ENCODE measurements around the gene GDPD4. TPM values are rescaled to one million over a fixed set of nuclear protein-coding genes. Genes with fewer than 3 reads are reported as not detected.

GDPD4 gene
- total and polyA plus RNA-seq, 3 experiments from 2014 or later = not detected

- Histone ChIP-seq H3K27ac (ENCODE audit: low read depth, low read length) (no peak overlapping the region), H3K9me3 (ENCODE audit: low read length) (no peaks in the 10 kb centered on the region), H3K4me1 (ENCODE audit: insufficient read depth, low read length) (no peaks in the 10 kb centered on the region), H3K27me3 (ENCODE audit: insufficient read depth, low read length, poor library complexity, severe bottlenecking) (no peaks in the 10 kb centered on the region), H3K4me3 (ENCODE audit: low read length) (no peak overlapping the region), H3K36me3 (ENCODE audit: insufficient read depth, low read length) (no peaks in the 10 kb centered on the region)
- CTCF ChIA-PET = no interaction called here
- no peaks in the 10 kb centered on the region for H3K36me3 Mint-ChIP-seq
- no peak overlapping the region for H3K4me3 Mint-ChIP-seq
- POLR2A ChIA-PET = no interaction called here
- no peaks in the 10 kb centered on the region for H3K9me3 Mint-ChIP-seq
- no peak for DNase-seq
- H3K27me3 Mint-ChIP-seq = peaks cover 0 to 2% of the 10 kb centered on the region in 2 donors
- no peak overlapping the region for H3K27ac Mint-ChIP-seq
- no peaks in the 10 kb centered on the region for H3K4me1 Mint-ChIP-seq
These were observed 129.4 kb downstream of the GDPD4 start for GRCh38 chr11:77171885-77172665.

- Mint-ChIP-seq H3K9me3 (no peaks in the 10 kb centered on the region), H3K36me3 (no peaks in the 10 kb centered on the region), H3K27ac (no peak overlapping the region), H3K4me1 (no peaks in the 10 kb centered on the region), H3K4me3 (no peak overlapping the region), H3K27me3 (peaks cover 0 to 2% of the 10 kb centered on the region in 2 donors)
- no peaks in the 10 kb centered on the region for H3K9me3 ChIP-seq (ENCODE audit: low read length)
- CTCF ChIA-PET = no interaction called here
- POLR2A ChIA-PET = no interaction called here
- H3K36me3 ChIP-seq (ENCODE audit: insufficient read depth, low read length) = no peaks in the 10 kb centered on the region
- no peak overlapping the region for H3K27ac ChIP-seq (ENCODE audit: low read depth, low read length)
- no peaks in the 10 kb centered on the region for H3K27me3 ChIP-seq (ENCODE audit: insufficient read depth, low read length, poor library complexity, severe bottlenecking)
- no peak for DNase-seq
- H3K4me1 ChIP-seq (ENCODE audit: insufficient read depth, low read length) = no peaks in the 10 kb centered on the region
- no peak overlapping the region for H3K4me3 ChIP-seq (ENCODE audit: low read length)
These were observed 130.2 kb downstream of the GDPD4 start for GRCh38 chr11:77171254-77171653.

- no peak overlapping the region for H3K27ac Mint-ChIP-seq
- no peaks in the 10 kb centered on the region for H3K4me1 Mint-ChIP-seq
- H3K27me3 ChIP-seq (ENCODE audit: insufficient read depth, low read length, poor library complexity, severe bottlenecking) = no peaks in the 10 kb centered on the region
- no peak for DNase-seq
- no peak overlapping the region for H3K4me3 Mint-ChIP-seq
- no peaks in the 10 kb centered on the region for H3K9me3 Mint-ChIP-seq
- H3K27ac ChIP-seq (ENCODE audit: low read depth, low read length) = no peak overlapping the region
- ChIA-PET CTCF (no interaction called here), POLR2A (no interaction called here)
- H3K4me3 ChIP-seq (ENCODE audit: low read length) = no peak overlapping the region
- peaks cover 0 to 2% of the 10 kb centered on the region in 2 donors for H3K27me3 Mint-ChIP-seq
- no peaks in the 10 kb centered on the region for H3K4me1 ChIP-seq (ENCODE audit: insufficient read depth, low read length)
- H3K36me3 Mint-ChIP-seq = no peaks in the 10 kb centered on the region
- H3K36me3 ChIP-seq (ENCODE audit: insufficient read depth, low read length) = no peaks in the 10 kb centered on the region
- H3K9me3 ChIP-seq (ENCODE audit: low read length) = no peaks in the 10 kb centered on the region
These were observed 131.4 kb downstream of the GDPD4 start for GRCh38 chr11:77170107-77170506.

GRCh38 chr11:77167791-77168190 lies 133.7 kb downstream of the GDPD4 start:
- Mint-ChIP-seq H3K27ac (peak overlapping the region in 1 of 8 donors; percentile 90), H3K36me3 (no peaks in the 10 kb centered on the region), H3K4me1 (no peaks in the 10 kb centered on the region), H3K27me3 (peaks cover 0 to 2% of the 10 kb centered on the region in 2 donors), H3K4me3 (peak overlapping the region in 1 of 7 donors; percentile 30), H3K9me3 (no peaks in the 10 kb centered on the region)
- ChIA-PET POLR2A (no interaction called here), CTCF (no interaction called here)
- Histone ChIP-seq H3K4me1 (ENCODE audit: insufficient read depth, low read length) (no peaks in the 10 kb centered on the region), H3K9me3 (ENCODE audit: low read length) (no peaks in the 10 kb centered on the region), H3K36me3 (ENCODE audit: insufficient read depth, low read length) (no peaks in the 10 kb centered on the region), H3K27me3 (ENCODE audit: insufficient read depth, low read length, poor library complexity, severe bottlenecking) (no peaks in the 10 kb centered on the region), H3K27ac (ENCODE audit: low read depth, low read length) (no peak overlapping the region), H3K4me3 (ENCODE audit: low read length) (no peak overlapping the region)
- no peak for DNase-seq

- ChIA-PET POLR2A (no interaction called here), CTCF (no interaction called here)
- Histone ChIP-seq H3K4me1 (ENCODE audit: insufficient read depth, low read length) (no peaks in the 10 kb centered on the region), H3K27ac (ENCODE audit: low read depth, low read length) (no peak overlapping the region), H3K9me3 (ENCODE audit: low read length) (no peaks in the 10 kb centered on the region), H3K36me3 (ENCODE audit: insufficient read depth, low read length) (no peaks in the 10 kb centered on the region), H3K27me3 (ENCODE audit: insufficient read depth, low read length, poor library complexity, severe bottlenecking) (no peaks in the 10 kb centered on the region), H3K4me3 (ENCODE audit: low read length) (no peak overlapping the region)
- no peak for DNase-seq
- no peak overlapping the region for H3K27ac Mint-ChIP-seq
- peaks cover 0 to 2% of the 10 kb centered on the region in 2 donors for H3K27me3 Mint-ChIP-seq
- H3K4me1 Mint-ChIP-seq = no peaks in the 10 kb centered on the region
- no peak overlapping the region for H3K4me3 Mint-ChIP-seq
- no peaks in the 10 kb centered on the region for H3K9me3 Mint-ChIP-seq
- H3K36me3 Mint-ChIP-seq = no peaks in the 10 kb centered on the region
These were observed 134.3 kb downstream of the GDPD4 start for GRCh38 chr11:77167111-77167626.

Other genes starting within 250 kb of the GDPD4 start
- 1 to 10 TPM in 1 of 2 experiments, under 1 TPM in 1; 0.78 to 1.1 TPM for gene CAPN5, start 234.7 kb downstream of the GDPD4 start, total RNA-seq
- gene CAPN5, start 234.7 kb downstream of the GDPD4 start, polyA plus RNA-seq = 3.4 TPM
- not detected for gene OMP, start 198.8 kb downstream of the GDPD4 start, total RNA-seq
- gene OMP, start 198.8 kb downstream of the GDPD4 start, polyA plus RNA-seq = not detected
- under 1 TPM; 0.20 to 0.31 TPM for gene MYO7A, start 173.4 kb downstream of the GDPD4 start, total RNA-seq
- 0.06 TPM for gene MYO7A, start 173.4 kb downstream of the GDPD4 start, polyA plus RNA-seq
- gene PAK1, start 172.4 kb upstream of the GDPD4 start, total RNA-seq = 10 to 100 TPM; 25.9 to 32.1 TPM
- gene PAK1, start 172.4 kb upstream of the GDPD4 start, polyA plus RNA-seq = 9.3 TPM

Measured in CD8-positive, alpha-beta memory T cell (primary cell).